ENCODE measurements around the gene MYH2. TPM values are rescaled to one million over a fixed set of nuclear protein-coding genes. Genes with fewer than 3 reads are reported as not detected.

Gene MYH2
- polyA plus RNA-seq (2013, experiment 1 of 2): 0.59 TPM
- 0.61 TPM for polyA plus RNA-seq (2013, experiment 2 of 2)

DNA sequence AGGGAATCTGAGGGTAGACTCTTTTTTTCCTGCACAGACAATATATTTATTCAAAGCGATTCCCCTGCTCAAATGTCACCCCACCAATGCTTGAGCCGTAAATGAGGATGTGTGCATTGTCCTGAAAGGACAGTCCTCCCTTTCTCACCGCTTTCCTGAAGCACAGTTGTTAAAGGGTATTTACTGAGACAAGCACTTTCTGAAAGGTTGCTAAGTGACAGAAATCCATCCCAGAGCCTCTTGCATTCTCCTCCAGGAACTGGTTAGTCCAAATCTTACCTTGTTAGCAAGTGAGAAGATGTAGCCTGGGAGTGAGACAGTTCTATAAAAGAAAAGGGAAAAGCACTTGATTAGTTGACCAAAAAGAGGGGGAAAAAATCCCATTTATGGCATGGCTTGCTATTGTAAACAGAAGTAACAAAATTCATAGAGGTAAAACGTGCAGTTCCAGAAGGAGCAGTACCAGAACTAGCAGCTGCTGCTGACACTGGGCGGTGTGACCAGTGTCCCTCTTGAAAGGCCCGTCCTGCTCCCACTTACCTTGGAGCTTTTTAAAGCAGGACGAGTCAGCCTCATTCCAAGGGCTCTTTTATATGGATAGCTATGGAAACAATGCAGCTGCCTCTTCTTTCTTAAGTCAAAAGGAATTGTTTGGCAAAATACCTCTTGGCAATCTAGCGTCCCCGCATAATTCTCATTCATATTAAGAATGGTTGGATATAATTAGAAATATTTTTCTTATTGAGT is at the start of gene MYH2:
MYH2 (minus strand) TSS at position 563 of the 747 bp plus-strand sequence. CDS start 1,738 bp downstream, outside the sequence.
- H2AFZ ChIP-seq (ENCODE audit: low read length): no peak within 1 kb of the TSS
- H3K36me3 ChIP-seq (replicated peaks in 1 of 2; ENCODE audit: control insufficient read depth in 2 of 2, insufficient read depth in 2 of 2, low read length in 2 of 2): no peaks in the 10 kb centered on the region
- no peak within 1 kb of the TSS for H3K4me3 ChIP-seq (ENCODE audit: low read length in 2 of 2)
- no peak within 1 kb of the TSS for H2AK5ac ChIP-seq (ENCODE audit: low read depth, low read length)
- no peak within 1 kb of the TSS for H2BK120ac ChIP-seq (ENCODE audit: low read depth, low read length)
- no peaks in the 10 kb centered on the region for H3K9me3 ChIP-seq (replicated peaks in 1 of 2; ENCODE audit: control insufficient read depth in 2 of 2, insufficient read depth in 1 of 2, low read depth in 1 of 2, low read length in 2 of 2)
- H3K9ac ChIP-seq (ENCODE audit: low read depth, low read length, poor library complexity): no peak within 1 kb of the TSS
- WGBS, 2 donors (ENCODE audit: extremely low coverage in 2 of 2, insufficient read length in 2 of 2, insufficient replicate concordance in 1 of 2): no CpG with 5 or more reads among the region's 9 CpGs
- no peak within 1 kb of the TSS for H2BK15ac ChIP-seq (ENCODE audit: low read length)
- peak within 1 kb of the TSS; percentile 23 for H3K4me2 ChIP-seq (ENCODE audit: insufficient read depth, low read length, poor library complexity, severe bottlenecking)
- H3K27me3 ChIP-seq (ENCODE audit: control insufficient read depth in 3 of 3, insufficient read depth in 3 of 3, low read depth in 1 of 3, low read length in 3 of 3): peaks cover 0 to 5% (median 0%) of the 10 kb centered on the region in 3 experiments
- H4K91ac ChIP-seq (ENCODE audit: low read depth, low read length, poor library complexity): no peak within 1 kb of the TSS
- H4K8ac ChIP-seq (ENCODE audit: low read depth, low read length): no peak within 1 kb of the TSS
- H3K18ac ChIP-seq (ENCODE audit: low read length): no peak within 1 kb of the TSS
- H3K23ac ChIP-seq (ENCODE audit: low read depth, low read length, poor library complexity): no peak within 1 kb of the TSS
- H3K4me1 ChIP-seq (ENCODE audit: control insufficient read depth in 2 of 2, insufficient read depth in 1 of 2, low read depth in 1 of 2, low read length in 2 of 2): peaks cover 2 to 9% of the 10 kb centered on the region in 2 donors
- H3K27ac ChIP-seq (replicated peaks; ENCODE audit: low read length): peak within 1 kb of the TSS; percentile 81
- no peak within 1 kb of the TSS for H3K4ac ChIP-seq (ENCODE audit: low read length)
- H3K14ac ChIP-seq (ENCODE audit: low read length): no peak within 1 kb of the TSS
- peak; percentile 66 for DNase-seq (ENCODE audit: low spot score)
- H2BK5ac ChIP-seq (ENCODE audit: low read length): no peak within 1 kb of the TSS
- H3K79me1 ChIP-seq (ENCODE audit: low read depth, low read length): no peaks in the 10 kb centered on the region
- H2BK12ac ChIP-seq (ENCODE audit: low read length): no peak within 1 kb of the TSS

DNA sequence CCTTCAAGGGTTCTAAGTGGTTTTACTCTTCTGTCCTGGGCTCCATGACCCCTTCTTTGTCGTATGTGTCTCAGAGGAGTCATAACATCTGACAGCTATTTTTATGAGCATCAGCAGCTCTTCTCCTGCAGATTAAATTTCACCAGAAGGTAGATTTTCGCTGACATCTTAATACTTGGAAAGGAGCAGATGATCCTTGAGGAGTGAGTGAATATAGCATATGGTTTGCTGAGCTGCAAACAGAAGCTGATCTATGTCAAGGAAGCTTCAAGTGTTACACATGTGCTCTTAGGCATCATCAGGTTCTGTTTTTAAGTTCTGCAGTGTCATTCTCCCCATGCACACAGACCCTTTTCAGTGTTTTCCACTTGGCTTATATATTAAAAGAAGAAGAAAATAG is 49.2 kb upstream of the MYH2 start:
- DNase-seq (ENCODE audit: low spot score): no peak
- Histone ChIP-seq H2BK12ac (ENCODE audit: low read length) (no peak overlapping the region), H3K9me3 (replicated peaks in 1 of 2; ENCODE audit: control insufficient read depth in 2 of 2, insufficient read depth in 1 of 2, low read depth in 1 of 2, low read length in 2 of 2) (no peaks in the 10 kb centered on the region), H2AK5ac (ENCODE audit: low read depth, low read length) (no peak overlapping the region), H3K9ac (ENCODE audit: low read depth, low read length, poor library complexity) (no peak overlapping the region), H2AFZ (ENCODE audit: low read length) (no peak overlapping the region), H3K4ac (ENCODE audit: low read length) (no peak overlapping the region), H3K4me3 (ENCODE audit: low read length in 2 of 2) (no peak overlapping the region), H3K23ac (ENCODE audit: low read depth, low read length, poor library complexity) (no peak overlapping the region), H3K27ac (replicated peaks; ENCODE audit: low read length) (no peak overlapping the region), H3K27me3 (ENCODE audit: control insufficient read depth in 3 of 3, insufficient read depth in 3 of 3, low read depth in 1 of 3, low read length in 3 of 3) (no peaks in the 10 kb centered on the region), H2BK120ac (ENCODE audit: low read depth, low read length) (no peak overlapping the region), H3K4me1 (ENCODE audit: control insufficient read depth in 2 of 2, insufficient read depth in 1 of 2, low read depth in 1 of 2, low read length in 2 of 2) (no peaks in the 10 kb centered on the region), H2BK15ac (ENCODE audit: low read length) (no peak overlapping the region), H3K18ac (ENCODE audit: low read length) (no peak overlapping the region), H3K36me3 (replicated peaks in 1 of 2; ENCODE audit: control insufficient read depth in 2 of 2, insufficient read depth in 2 of 2, low read length in 2 of 2) (no peaks in the 10 kb centered on the region), H4K8ac (ENCODE audit: low read depth, low read length) (no peak overlapping the region), H3K79me1 (ENCODE audit: low read depth, low read length) (no peaks in the 10 kb centered on the region), H4K91ac (ENCODE audit: low read depth, low read length, poor library complexity) (no peak overlapping the region), H3K14ac (ENCODE audit: low read length) (no peak overlapping the region), H2BK5ac (ENCODE audit: low read length) (no peak overlapping the region), H3K4me2 (ENCODE audit: insufficient read depth, low read length, poor library complexity, severe bottlenecking) (no peak overlapping the region)
- no CpG with 5 or more reads among the region's 2 CpGs for WGBS, 2 donors (ENCODE audit: extremely low coverage in 2 of 2, insufficient read length in 2 of 2, insufficient replicate concordance in 1 of 2)

DNA sequence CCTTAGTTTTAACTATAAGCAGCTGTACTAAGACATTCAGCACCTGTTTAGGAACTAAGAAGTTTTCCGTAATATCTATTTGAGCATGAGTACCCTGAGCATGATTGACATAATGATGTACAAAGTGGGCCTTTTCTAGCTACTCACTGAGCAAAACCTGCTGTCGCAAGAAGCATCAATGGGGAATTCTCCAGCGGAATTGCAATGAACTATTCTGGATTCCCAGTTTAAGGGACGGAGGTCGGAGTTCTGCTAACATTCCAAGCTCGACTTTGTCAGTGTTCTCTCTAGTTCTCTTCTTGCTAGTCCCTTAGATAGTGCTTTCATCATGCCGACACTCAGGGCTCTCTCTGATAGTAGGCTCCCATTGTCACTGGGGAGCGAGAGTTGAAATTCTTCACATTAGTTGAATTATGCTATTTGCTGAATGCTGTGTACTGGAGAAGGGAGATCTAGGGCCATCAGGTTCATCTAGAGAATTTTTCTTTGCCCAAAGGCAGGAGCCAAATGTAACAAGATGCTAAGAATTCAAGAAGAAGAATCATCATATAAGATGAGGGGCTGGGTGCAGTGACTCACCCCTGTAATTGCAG is 40.2 kb upstream of the MYH2 start:
- Histone ChIP-seq H3K14ac (ENCODE audit: low read length) (no peak overlapping the region), H3K4ac (ENCODE audit: low read length) (no peak overlapping the region), H3K4me2 (ENCODE audit: insufficient read depth, low read length, poor library complexity, severe bottlenecking) (no peak overlapping the region), H3K9ac (ENCODE audit: low read depth, low read length, poor library complexity) (no peak overlapping the region), H2BK5ac (ENCODE audit: low read length) (no peak overlapping the region), H3K27ac (replicated peaks; ENCODE audit: low read length) (no peak overlapping the region), H2BK120ac (ENCODE audit: low read depth, low read length) (no peak overlapping the region), H3K18ac (ENCODE audit: low read length) (no peak overlapping the region), H2BK12ac (ENCODE audit: low read length) (no peak overlapping the region), H2AFZ (ENCODE audit: low read length) (no peak overlapping the region), H3K23ac (ENCODE audit: low read depth, low read length, poor library complexity) (no peak overlapping the region), H3K4me1 (ENCODE audit: control insufficient read depth in 2 of 2, insufficient read depth in 1 of 2, low read depth in 1 of 2, low read length in 2 of 2) (no peaks in the 10 kb centered on the region), H3K4me3 (ENCODE audit: low read length in 2 of 2) (no peak overlapping the region), H2AK5ac (ENCODE audit: low read depth, low read length) (no peak overlapping the region), H4K91ac (ENCODE audit: low read depth, low read length, poor library complexity) (no peak overlapping the region), H3K36me3 (replicated peaks in 1 of 2; ENCODE audit: control insufficient read depth in 2 of 2, insufficient read depth in 2 of 2, low read length in 2 of 2) (no peaks in the 10 kb centered on the region), H4K8ac (ENCODE audit: low read depth, low read length) (no peak overlapping the region), H3K9me3 (replicated peaks in 1 of 2; ENCODE audit: control insufficient read depth in 2 of 2, insufficient read depth in 1 of 2, low read depth in 1 of 2, low read length in 2 of 2) (no peaks in the 10 kb centered on the region), H3K27me3 (ENCODE audit: control insufficient read depth in 3 of 3, insufficient read depth in 3 of 3, low read depth in 1 of 3, low read length in 3 of 3) (peaks cover 0 to 7% (median 0%) of the 10 kb centered on the region in 3 experiments), H3K79me1 (ENCODE audit: low read depth, low read length) (no peaks in the 10 kb centered on the region), H2BK15ac (ENCODE audit: low read length) (no peak overlapping the region)
- no CpG with 5 or more reads among the region's 8 CpGs for WGBS, 2 donors (ENCODE audit: extremely low coverage in 2 of 2, insufficient read length in 2 of 2, insufficient replicate concordance in 1 of 2)
- no peak for DNase-seq (ENCODE audit: low spot score)

DNA sequence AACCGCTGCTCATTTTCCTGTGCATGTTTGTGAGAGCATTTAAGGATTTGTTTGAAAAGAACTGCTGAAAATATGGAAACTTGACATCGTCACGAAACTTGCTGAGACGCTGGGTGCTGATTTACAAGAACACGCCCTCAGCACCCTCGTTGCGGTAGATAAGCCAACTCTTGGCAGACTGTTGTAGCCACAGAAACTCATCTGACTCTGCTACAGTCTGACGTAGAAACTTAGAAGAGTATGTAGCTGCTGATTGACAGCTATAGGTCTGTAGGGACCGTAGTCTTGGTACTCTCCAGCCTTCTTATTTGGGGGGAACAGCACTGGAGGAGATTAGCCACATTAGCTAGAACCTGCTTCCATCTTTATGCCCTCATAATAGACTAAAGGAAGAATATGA is 36.1 kb upstream of the MYH2 start:
- Histone ChIP-seq H3K27me3 (ENCODE audit: control insufficient read depth in 3 of 3, insufficient read depth in 3 of 3, low read depth in 1 of 3, low read length in 3 of 3) (peaks cover 0 to 7% (median 0%) of the 10 kb centered on the region in 3 experiments), H3K27ac (replicated peaks; ENCODE audit: low read length) (no peak overlapping the region), H3K9ac (ENCODE audit: low read depth, low read length, poor library complexity) (no peak overlapping the region), H2AK5ac (ENCODE audit: low read depth, low read length) (no peak overlapping the region), H2BK5ac (ENCODE audit: low read length) (no peak overlapping the region), H2BK12ac (ENCODE audit: low read length) (no peak overlapping the region), H3K4me1 (ENCODE audit: control insufficient read depth in 2 of 2, insufficient read depth in 1 of 2, low read depth in 1 of 2, low read length in 2 of 2) (no peaks in the 10 kb centered on the region), H3K18ac (ENCODE audit: low read length) (no peak overlapping the region), H3K79me1 (ENCODE audit: low read depth, low read length) (no peaks in the 10 kb centered on the region), H3K4me3 (ENCODE audit: low read length in 2 of 2) (no peak overlapping the region), H3K4me2 (ENCODE audit: insufficient read depth, low read length, poor library complexity, severe bottlenecking) (no peak overlapping the region), H2AFZ (ENCODE audit: low read length) (no peak overlapping the region), H3K4ac (ENCODE audit: low read length) (no peak overlapping the region), H3K9me3 (replicated peaks in 1 of 2; ENCODE audit: control insufficient read depth in 2 of 2, insufficient read depth in 1 of 2, low read depth in 1 of 2, low read length in 2 of 2) (no peaks in the 10 kb centered on the region), H2BK15ac (ENCODE audit: low read length) (no peak overlapping the region), H2BK120ac (ENCODE audit: low read depth, low read length) (no peak overlapping the region), H3K36me3 (replicated peaks in 1 of 2; ENCODE audit: control insufficient read depth in 2 of 2, insufficient read depth in 2 of 2, low read length in 2 of 2) (no peaks in the 10 kb centered on the region), H3K14ac (ENCODE audit: low read length) (no peak overlapping the region), H3K23ac (ENCODE audit: low read depth, low read length, poor library complexity) (no peak overlapping the region), H4K91ac (ENCODE audit: low read depth, low read length, poor library complexity) (no peak overlapping the region), H4K8ac (ENCODE audit: low read depth, low read length) (no peak overlapping the region)
- no peak for DNase-seq (ENCODE audit: low spot score)
- WGBS, 2 donors (ENCODE audit: extremely low coverage in 2 of 2, insufficient read length in 2 of 2, insufficient replicate concordance in 1 of 2): no CpG with 5 or more reads among the region's 9 CpGs
